ENCODE data around the gene PTPN23. TPM values are rescaled to one million over a fixed set of nuclear protein-coding genes. Genes with fewer than 3 reads are reported as not detected.

PTPN23 gene
- total and polyA plus RNA-seq, 2 of the 13 experiments (the other 11 are each of a cell fraction or from before 2014, with no cell fraction given) = 2.3 to 3.7 TPM

- TF ChIP-seq PAXIP1 (CRISPR knock-in tag; conservative IDR thresholded peaks at IDR 0.05) (peak; percentile 82), RCOR2 (CRISPR knock-in tag; IDR thresholded peaks at IDR 0.05) (no peak), SP1 (IDR thresholded peaks at IDR 0.05) (no peak), SP1 (CRISPR knock-in tag; IDR thresholded peaks at IDR 0.05) (0 out of 2 replicates have a peak, but pooled peaks have one; percentile 17), MXI1 (IDR thresholded peaks at IDR 0.05; ENCODE audit: borderline replicate concordance, low read depth, low read length) (no peak), FOSL1 (CRISPR knock-in tag; IDR thresholded peaks at IDR 0.05; ENCODE audit: borderline replicate concordance) (no peak), KLF12 (CRISPR knock-in tag; IDR thresholded peaks at IDR 0.05; ENCODE audit: borderline replicate concordance) (no peak), PATZ1 (CRISPR knock-in tag; IDR thresholded peaks at IDR 0.05) (peak; percentile 17; the same call in 1 of the 2 replicates), FOXJ3 (CRISPR knock-in tag; IDR thresholded peaks at IDR 0.05; ENCODE audit: borderline replicate concordance) (peak; percentile 56; the same call in 1 of the 2 replicates), BCL3 (CRISPR knock-in tag; IDR thresholded peaks at IDR 0.05) (0 out of 2 replicates have a peak, but pooled peaks have one; percentile 22), ZNF503 (CRISPR knock-in tag; IDR thresholded peaks at IDR 0.05) (peak; percentile 57), ZNF326 (CRISPR knock-in tag; IDR thresholded peaks at IDR 0.05; ENCODE audit: borderline replicate concordance) (no peak), SPEN (CRISPR knock-in tag; IDR thresholded peaks at IDR 0.05; ENCODE audit: low read depth) (no peak), ZNF605 (CRISPR knock-in tag; IDR thresholded peaks at IDR 0.05) (0 out of 2 replicates have a peak, but pooled peaks have one; percentile 20), MEIS2 (CRISPR knock-in tag; IDR thresholded peaks at IDR 0.05) (peak; percentile 57; the same call in 1 of the 2 replicates), HOXA3 (CRISPR knock-in tag; IDR thresholded peaks at IDR 0.05) (peak; percentile 49; the same call in 1 of the 2 replicates), FOSL2 (CRISPR knock-in tag; IDR thresholded peaks at IDR 0.05) (no peak), KDM5B (CRISPR knock-in tag; IDR thresholded peaks at IDR 0.05; ENCODE audit: borderline replicate concordance) (no peak), HNRNPLL (IDR thresholded peaks at IDR 0.05; ENCODE audit: low read depth, low read length, poor library complexity, severe bottlenecking) (no peak)
Observed at GRCh38 chr3:47424434-47425382, 43.9 kb downstream of the PTPN23 start (continued).

Data from HepG2 (cell line).